K562 (cell line): ENCODE data around the gene DALRD3. TPM values are rescaled to one million over a fixed set of nuclear protein-coding genes. Genes with fewer than 3 reads are reported as not detected.

Experiments
- EGR1 ChIP-seq: fragments of 450-650 bp; conservative IDR thresholded peaks from 2 replicates; pipeline ENCODE4 v1.6.1; 2017; ENCODE audit warnings: mild to moderate bottlenecking
- GABPB1 ChIP-seq: sonication (generic); formaldehyde crosslinking; IDR thresholded peaks from 2 replicates; pipeline ENCODE4 v1.8.0; 2022; ENCODE audit warnings: mild to moderate bottlenecking, missing genetic modification reagents
- MAZ ChIP-seq, 2 experiments: fragments of 450-650 bp in 1 of 2; sonication (generic) in 1 of 2; formaldehyde crosslinking; IDR thresholded peaks in 1 of 2; conservative IDR thresholded peaks in 1 of 2; 2 replicates each; pipeline versions ENCODE4 v1.4.0 to v1.5.0; 2020; ENCODE audit warnings: mild to moderate bottlenecking in 1 of 2, missing genetic modification reagents in 1 of 2
- NFE2L1 ChIP-seq: fragments of 450-650 bp; IDR thresholded peaks from 2 replicates; pipeline ENCODE4 v1.6.1; 2016; ENCODE audit warnings: missing genetic modification characterization, low read depth, mild to moderate bottlenecking, missing compliant biosample characterization, moderate library complexity, borderline replicate concordance
- PRMT5 ChIP-seq: sonication (generic); formaldehyde crosslinking; IDR thresholded peaks from 2 replicates; pipeline ENCODE4 v1.5.0; 2020; ENCODE audit warnings: missing genetic modification reagents
- SAP30 ChIP-seq: fragments of 200-600 bp; sonication (generic); IDR thresholded peaks from 2 replicates; pipeline ENCODE4 v1.6.1; 2012; ENCODE audit warnings: borderline replicate concordance, low read depth, mild to moderate bottlenecking, moderate library complexity, low read length, control low read depth, inconsistent platforms; ENCODE audit not compliant: insufficient read depth, poor library complexity, severe bottlenecking
- SIN3A ChIP-seq, 2 experiments: fragments of 150-350 bp in 1 of 2; IDR thresholded peaks; 2 replicates each; pipeline ENCODE4 v1.6.1; 2011 to 2016; ENCODE audit warnings: borderline replicate concordance in 2 of 2, low read depth in 2 of 2, low read length in 2 of 2, mild to moderate bottlenecking in 2 of 2, moderate library complexity in 2 of 2; ENCODE audit not compliant: control insufficient read depth in 1 of 2
- SUPT5H ChIP-seq: fragments of 450-650 bp; IDR thresholded peaks from 2 replicates; pipeline ENCODE4 v1.6.1; 2016
- TAF1 ChIP-seq: IDR thresholded peaks from 2 replicates; pipeline ENCODE4 v1.6.1; 2011; ENCODE audit warnings: mild to moderate bottlenecking, low read length, moderate library complexity; ENCODE audit not compliant: insufficient read depth, control insufficient read depth, severe bottlenecking; ENCODE audit errors: extremely low read depth
- TEAD4 ChIP-seq, 2 experiments: sonication (generic) in 1 of 2; formaldehyde crosslinking in 1 of 2; IDR thresholded peaks; 2 replicates each; pipeline versions ENCODE4 v1.6.1 to v1.8.0; 2012 to 2022; ENCODE audit warnings: borderline replicate concordance in 1 of 2, inconsistent platforms in 1 of 2, low read length in 1 of 2, mild to moderate bottlenecking in 1 of 2, missing genetic modification reagents in 1 of 2
- ZEB2 ChIP-seq: fragments of 450-650 bp; IDR thresholded peaks from 2 replicates; pipeline ENCODE4 v1.6.1; 2016
- polyA plus RNA-seq, 8 experiments: library from polyadenylated mRNA; depleted of rRNA in 4 of 8; stranded (reverse) in 5 of 8; unstranded in 3 of 8; fragments of >200 nt; fragmentation: Nextera tagmentation in 2 of 8; fragmentation: Illumina TruSeq in 1 of 8; extraction: Ambion mirVana in 2 of 8; extraction: Trizol in 1 of 8; gene quantifications; 2 replicates each; pipeline versions ENCODE4 v1.2.1 to v1.2.3, GENCODE V29; 2011 to 2014; ENCODE audit warnings: inconsistent platforms in 1 of 8, missing spikeins in 1 of 8
- total RNA-seq, 7 experiments: library from RNA; depleted of rRNA in 6 of 7; stranded (reverse); fragments of >200 nt in 6 of 7; fragmentation: Illumina TruSeq in 2 of 7; extraction: Trizol in 2 of 7; gene quantifications; 2 replicates each; pipeline versions ENCODE4 v1.2.1 to v1.2.3, GENCODE V29; 2011 to 2021; ENCODE audit warnings: low replicate concordance in 1 of 7
- TF ChIP-seq, protein P1 (sequence below), 2 experiments: fragments of 450-650 bp; IDR thresholded peaks; 2 replicates each; pipeline ENCODE4 v1.6.1; 2018; ENCODE audit warnings: mild to moderate bottlenecking in 2 of 2, low read depth in 1 of 2; ENCODE audit not compliant: partially characterized antibody in 2 of 2
- TF ChIP-seq, protein P2 (sequence below): sonication (generic); formaldehyde crosslinking; IDR thresholded peaks from 2 replicates; pipeline ENCODE4 v1.8.0; 2023; ENCODE audit warnings: mild to moderate bottlenecking, missing genetic modification reagents
- TF ChIP-seq, protein P3 (sequence below): sonication (generic); formaldehyde crosslinking; IDR thresholded peaks from 2 replicates; pipeline ENCODE4 v1.5.0; 2020; ENCODE audit warnings: missing genetic modification reagents

The DALRD3 gene
- total and polyA plus RNA-seq, 9 of the 15 experiments (the other 6 are each of a cell fraction or from before 2014, with no cell fraction given), result 6.6 to 31.3 (median 14.4) TPM

DNA sequence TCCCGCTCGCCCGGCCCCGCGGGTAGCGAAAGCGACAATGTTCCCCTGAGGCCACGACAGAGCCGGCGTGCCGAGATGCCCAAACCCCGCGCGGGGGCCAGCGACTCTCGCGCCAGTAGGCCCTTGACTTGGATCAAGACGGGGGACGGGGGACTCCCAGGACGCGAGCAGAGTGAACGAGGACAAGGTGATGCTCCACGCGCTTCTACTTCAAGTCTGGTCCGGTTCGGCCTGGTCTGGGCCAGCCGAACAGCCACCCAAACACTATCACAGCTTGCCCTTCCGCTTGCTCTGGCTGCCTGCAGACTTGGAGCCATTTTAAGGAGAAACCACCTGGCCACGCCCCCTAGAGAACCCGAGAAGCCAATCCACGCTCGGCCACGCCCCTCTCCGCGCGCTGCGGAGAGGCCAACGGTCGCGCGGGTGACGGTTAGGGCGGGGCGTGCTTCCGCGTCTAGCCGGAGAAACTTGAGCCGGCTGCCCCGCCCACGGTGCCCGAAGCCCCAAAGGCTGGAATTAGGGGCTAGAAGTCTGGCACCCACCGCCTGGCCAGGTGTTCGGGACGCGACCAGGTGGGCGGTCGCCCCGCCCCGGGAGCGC is 2.9 kb upstream of the DALRD3 start (continued):
- TF ChIP-seq, protein P1, sequence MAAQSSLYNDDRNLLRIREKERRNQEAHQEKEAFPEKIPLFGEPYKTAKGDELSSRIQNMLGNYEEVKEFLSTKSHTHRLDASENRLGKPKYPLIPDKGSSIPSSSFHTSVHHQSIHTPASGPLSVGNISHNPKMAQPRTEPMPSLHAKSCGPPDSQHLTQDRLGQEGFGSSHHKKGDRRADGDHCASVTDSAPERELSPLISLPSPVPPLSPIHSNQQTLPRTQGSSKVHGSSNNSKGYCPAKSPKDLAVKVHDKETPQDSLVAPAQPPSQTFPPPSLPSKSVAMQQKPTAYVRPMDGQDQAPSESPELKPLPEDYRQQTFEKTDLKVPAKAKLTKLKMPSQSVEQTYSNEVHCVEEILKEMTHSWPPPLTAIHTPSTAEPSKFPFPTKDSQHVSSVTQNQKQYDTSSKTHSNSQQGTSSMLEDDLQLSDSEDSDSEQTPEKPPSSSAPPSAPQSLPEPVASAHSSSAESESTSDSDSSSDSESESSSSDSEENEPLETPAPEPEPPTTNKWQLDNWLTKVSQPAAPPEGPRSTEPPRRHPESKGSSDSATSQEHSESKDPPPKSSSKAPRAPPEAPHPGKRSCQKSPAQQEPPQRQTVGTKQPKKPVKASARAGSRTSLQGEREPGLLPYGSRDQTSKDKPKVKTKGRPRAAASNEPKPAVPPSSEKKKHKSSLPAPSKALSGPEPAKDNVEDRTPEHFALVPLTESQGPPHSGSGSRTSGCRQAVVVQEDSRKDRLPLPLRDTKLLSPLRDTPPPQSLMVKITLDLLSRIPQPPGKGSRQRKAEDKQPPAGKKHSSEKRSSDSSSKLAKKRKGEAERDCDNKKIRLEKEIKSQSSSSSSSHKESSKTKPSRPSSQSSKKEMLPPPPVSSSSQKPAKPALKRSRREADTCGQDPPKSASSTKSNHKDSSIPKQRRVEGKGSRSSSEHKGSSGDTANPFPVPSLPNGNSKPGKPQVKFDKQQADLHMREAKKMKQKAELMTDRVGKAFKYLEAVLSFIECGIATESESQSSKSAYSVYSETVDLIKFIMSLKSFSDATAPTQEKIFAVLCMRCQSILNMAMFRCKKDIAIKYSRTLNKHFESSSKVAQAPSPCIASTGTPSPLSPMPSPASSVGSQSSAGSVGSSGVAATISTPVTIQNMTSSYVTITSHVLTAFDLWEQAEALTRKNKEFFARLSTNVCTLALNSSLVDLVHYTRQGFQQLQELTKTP (IDR thresholded peaks at IDR 0.05; ENCODE audit: low read depth in 1 of 2, partially characterized antibody in 2 of 2), result peak in 1 of 2 experiments; percentile 66
- TF ChIP-seq SIN3A (IDR thresholded peaks at IDR 0.05; ENCODE audit: borderline replicate concordance in 2 of 2, control insufficient read depth in 1 of 2, low read depth in 2 of 2, low read length in 2 of 2) (peak in 1 of 2 experiments; percentile 75; a peak in 1 of 4 replicates), MAZ (CRISPR knock-in tag; conservative IDR thresholded peaks at IDR 0.05 in 1 of 2, IDR thresholded peaks at IDR 0.05 in 1 of 2) (no peak; a peak in 1 of 4 replicates), PRMT5 (CRISPR knock-in tag) (no peak), ZEB2 (peak; percentile 80), GABPB1 (CRISPR knock-in tag) (peak; percentile 47; the same call in 1 of the 2 replicates), TEAD4 (IDR thresholded peaks at IDR 0.05; ENCODE audit: low read length) (0 out of 2 replicates have a peak, but pooled peaks have one; percentile 10), TEAD4 (CRISPR knock-in tag; IDR thresholded peaks at IDR 0.05; ENCODE audit: borderline replicate concordance) (no peak), EGR1 (peak; percentile 64), SAP30 (peak; percentile 54), TAF1 (peak; percentile 93), SUPT5H (peak; percentile 99), NFE2L1 (no peak)
- TF ChIP-seq, protein P2, sequence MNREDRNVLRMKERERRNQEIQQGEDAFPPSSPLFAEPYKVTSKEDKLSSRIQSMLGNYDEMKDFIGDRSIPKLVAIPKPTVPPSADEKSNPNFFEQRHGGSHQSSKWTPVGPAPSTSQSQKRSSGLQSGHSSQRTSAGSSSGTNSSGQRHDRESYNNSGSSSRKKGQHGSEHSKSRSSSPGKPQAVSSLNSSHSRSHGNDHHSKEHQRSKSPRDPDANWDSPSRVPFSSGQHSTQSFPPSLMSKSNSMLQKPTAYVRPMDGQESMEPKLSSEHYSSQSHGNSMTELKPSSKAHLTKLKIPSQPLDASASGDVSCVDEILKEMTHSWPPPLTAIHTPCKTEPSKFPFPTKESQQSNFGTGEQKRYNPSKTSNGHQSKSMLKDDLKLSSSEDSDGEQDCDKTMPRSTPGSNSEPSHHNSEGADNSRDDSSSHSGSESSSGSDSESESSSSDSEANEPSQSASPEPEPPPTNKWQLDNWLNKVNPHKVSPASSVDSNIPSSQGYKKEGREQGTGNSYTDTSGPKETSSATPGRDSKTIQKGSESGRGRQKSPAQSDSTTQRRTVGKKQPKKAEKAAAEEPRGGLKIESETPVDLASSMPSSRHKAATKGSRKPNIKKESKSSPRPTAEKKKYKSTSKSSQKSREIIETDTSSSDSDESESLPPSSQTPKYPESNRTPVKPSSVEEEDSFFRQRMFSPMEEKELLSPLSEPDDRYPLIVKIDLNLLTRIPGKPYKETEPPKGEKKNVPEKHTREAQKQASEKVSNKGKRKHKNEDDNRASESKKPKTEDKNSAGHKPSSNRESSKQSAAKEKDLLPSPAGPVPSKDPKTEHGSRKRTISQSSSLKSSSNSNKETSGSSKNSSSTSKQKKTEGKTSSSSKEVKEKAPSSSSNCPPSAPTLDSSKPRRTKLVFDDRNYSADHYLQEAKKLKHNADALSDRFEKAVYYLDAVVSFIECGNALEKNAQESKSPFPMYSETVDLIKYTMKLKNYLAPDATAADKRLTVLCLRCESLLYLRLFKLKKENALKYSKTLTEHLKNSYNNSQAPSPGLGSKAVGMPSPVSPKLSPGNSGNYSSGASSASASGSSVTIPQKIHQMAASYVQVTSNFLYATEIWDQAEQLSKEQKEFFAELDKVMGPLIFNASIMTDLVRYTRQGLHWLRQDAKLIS (CRISPR knock-in tag), result peak; percentile 91
- TF ChIP-seq, protein P3, sequence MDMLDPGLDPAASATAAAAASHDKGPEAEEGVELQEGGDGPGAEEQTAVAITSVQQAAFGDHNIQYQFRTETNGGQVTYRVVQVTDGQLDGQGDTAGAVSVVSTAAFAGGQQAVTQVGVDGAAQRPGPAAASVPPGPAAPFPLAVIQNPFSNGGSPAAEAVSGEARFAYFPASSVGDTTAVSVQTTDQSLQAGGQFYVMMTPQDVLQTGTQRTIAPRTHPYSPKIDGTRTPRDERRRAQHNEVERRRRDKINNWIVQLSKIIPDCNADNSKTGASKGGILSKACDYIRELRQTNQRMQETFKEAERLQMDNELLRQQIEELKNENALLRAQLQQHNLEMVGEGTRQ (CRISPR knock-in tag), result no peak
